ENCODE results near the gene OR1J2.

OR1J2 gene

DNA sequence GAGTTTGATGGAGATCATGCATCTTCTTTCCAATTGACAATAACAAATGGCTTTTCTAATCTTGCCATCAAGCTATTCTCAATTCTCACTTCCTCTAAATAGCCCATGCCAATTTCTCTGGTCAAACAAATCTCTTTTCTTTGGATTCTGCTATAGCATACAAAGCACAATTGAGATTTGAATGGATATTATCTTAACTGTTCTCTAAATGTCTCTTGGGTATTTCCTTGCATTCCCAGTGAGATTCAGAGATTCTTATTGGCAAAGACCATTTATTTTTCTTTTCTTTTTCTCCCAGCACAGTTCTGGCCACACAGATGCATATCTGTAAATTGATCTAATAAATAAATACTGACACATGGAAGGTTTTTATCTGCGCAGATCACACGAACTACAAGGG is 42.2 kb downstream of the OR1J2 start, which contains the start of gene OR1N2:
TSS of gene OR1N2 (plus strand) at position 301 of the 400 bp plus-strand sequence. CDS start 100 bp downstream, outside the sequence.
- TF ChIP-seq GLIS3 (CRISPR knock-in tag; IDR thresholded peaks at IDR 0.05): no peak
- no peak for TF ChIP-seq PATZ1 (CRISPR knock-in tag; IDR thresholded peaks at IDR 0.05; ENCODE audit: borderline replicate concordance)
- TF ChIP-seq ARNTL (CRISPR knock-in tag; IDR thresholded peaks at IDR 0.05; ENCODE audit: borderline replicate concordance, low read depth): no peak
- TF ChIP-seq PPARA (CRISPR knock-in tag; IDR thresholded peaks at IDR 0.05; ENCODE audit: borderline replicate concordance): no peak
- TF ChIP-seq CSDC2 (CRISPR knock-in tag; IDR thresholded peaks at IDR 0.05): no peak
- no peak for TF ChIP-seq TCF4 (CRISPR knock-in tag; IDR thresholded peaks at IDR 0.05; ENCODE audit: borderline replicate concordance)
- no peak for TF ChIP-seq OSR1 (CRISPR knock-in tag; IDR thresholded peaks at IDR 0.05)
- no peak for TF ChIP-seq BACH2 (CRISPR knock-in tag; IDR thresholded peaks at IDR 0.05; ENCODE audit: borderline replicate concordance)
- TF ChIP-seq ZFP3 (CRISPR knock-in tag; IDR thresholded peaks at IDR 0.05): no peak
- TF ChIP-seq ZNF565 (CRISPR knock-in tag; conservative IDR thresholded peaks at IDR 0.05; ENCODE audit: low read depth): no peak
- TF ChIP-seq ESRRG (CRISPR knock-in tag; IDR thresholded peaks at IDR 0.05): no peak
- TF ChIP-seq ISL1 (CRISPR knock-in tag; IDR thresholded peaks at IDR 0.05): no peak
- no peak for TF ChIP-seq ZFP30 (CRISPR knock-in tag; IDR thresholded peaks at IDR 0.05)
- no peak for TF ChIP-seq ZNF70 (CRISPR knock-in tag; IDR thresholded peaks at IDR 0.05)
- no peak for TF ChIP-seq ZNF8 (CRISPR knock-in tag; IDR thresholded peaks at IDR 0.05)
- no peak for TF ChIP-seq ZC3H10 (CRISPR knock-in tag; IDR thresholded peaks at IDR 0.05)
- TF ChIP-seq RARB (CRISPR knock-in tag; IDR thresholded peaks at IDR 0.05): no peak
- no peak for TF ChIP-seq SNAI2 (CRISPR knock-in tag; IDR thresholded peaks at IDR 0.05)
- no peak for TF ChIP-seq CREB5 (CRISPR knock-in tag; IDR thresholded peaks at IDR 0.05; ENCODE audit: low read depth)
- no peak for ATAC-seq
